ENCODE measurements around the gene RNPEP. TPM values are rescaled to one million over a fixed set of nuclear protein-coding genes. Genes with fewer than 3 reads are reported as not detected.

RNPEP gene
- total and polyA plus RNA-seq, 2 of the 13 experiments (the other 11 are each of a cell fraction or from before 2014, with no cell fraction given): 20.6 to 38.4 TPM

- no peak for TF ChIP-seq PRDM10 (CRISPR knock-in tag; IDR thresholded peaks at IDR 0.05; ENCODE audit: low read depth)
- TF ChIP-seq ARNTL (CRISPR knock-in tag; IDR thresholded peaks at IDR 0.05): 0 out of 2 replicates have a peak, but pooled peaks have one; percentile 18
- TF ChIP-seq, protein P1, sequence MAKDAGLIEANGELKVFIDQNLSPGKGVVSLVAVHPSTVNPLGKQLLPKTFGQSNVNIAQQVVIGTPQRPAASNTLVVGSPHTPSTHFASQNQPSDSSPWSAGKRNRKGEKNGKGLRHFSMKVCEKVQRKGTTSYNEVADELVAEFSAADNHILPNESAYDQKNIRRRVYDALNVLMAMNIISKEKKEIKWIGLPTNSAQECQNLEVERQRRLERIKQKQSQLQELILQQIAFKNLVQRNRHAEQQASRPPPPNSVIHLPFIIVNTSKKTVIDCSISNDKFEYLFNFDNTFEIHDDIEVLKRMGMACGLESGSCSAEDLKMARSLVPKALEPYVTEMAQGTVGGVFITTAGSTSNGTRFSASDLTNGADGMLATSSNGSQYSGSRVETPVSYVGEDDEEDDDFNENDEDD (CRISPR knock-in tag; IDR thresholded peaks at IDR 0.05; ENCODE audit: borderline replicate concordance): peak; percentile 10; the same call in 1 of the 2 replicates
- TF ChIP-seq ZSCAN9 (CRISPR knock-in tag; IDR thresholded peaks at IDR 0.05; ENCODE audit: borderline replicate concordance): no peak
- TF ChIP-seq, protein P2, sequence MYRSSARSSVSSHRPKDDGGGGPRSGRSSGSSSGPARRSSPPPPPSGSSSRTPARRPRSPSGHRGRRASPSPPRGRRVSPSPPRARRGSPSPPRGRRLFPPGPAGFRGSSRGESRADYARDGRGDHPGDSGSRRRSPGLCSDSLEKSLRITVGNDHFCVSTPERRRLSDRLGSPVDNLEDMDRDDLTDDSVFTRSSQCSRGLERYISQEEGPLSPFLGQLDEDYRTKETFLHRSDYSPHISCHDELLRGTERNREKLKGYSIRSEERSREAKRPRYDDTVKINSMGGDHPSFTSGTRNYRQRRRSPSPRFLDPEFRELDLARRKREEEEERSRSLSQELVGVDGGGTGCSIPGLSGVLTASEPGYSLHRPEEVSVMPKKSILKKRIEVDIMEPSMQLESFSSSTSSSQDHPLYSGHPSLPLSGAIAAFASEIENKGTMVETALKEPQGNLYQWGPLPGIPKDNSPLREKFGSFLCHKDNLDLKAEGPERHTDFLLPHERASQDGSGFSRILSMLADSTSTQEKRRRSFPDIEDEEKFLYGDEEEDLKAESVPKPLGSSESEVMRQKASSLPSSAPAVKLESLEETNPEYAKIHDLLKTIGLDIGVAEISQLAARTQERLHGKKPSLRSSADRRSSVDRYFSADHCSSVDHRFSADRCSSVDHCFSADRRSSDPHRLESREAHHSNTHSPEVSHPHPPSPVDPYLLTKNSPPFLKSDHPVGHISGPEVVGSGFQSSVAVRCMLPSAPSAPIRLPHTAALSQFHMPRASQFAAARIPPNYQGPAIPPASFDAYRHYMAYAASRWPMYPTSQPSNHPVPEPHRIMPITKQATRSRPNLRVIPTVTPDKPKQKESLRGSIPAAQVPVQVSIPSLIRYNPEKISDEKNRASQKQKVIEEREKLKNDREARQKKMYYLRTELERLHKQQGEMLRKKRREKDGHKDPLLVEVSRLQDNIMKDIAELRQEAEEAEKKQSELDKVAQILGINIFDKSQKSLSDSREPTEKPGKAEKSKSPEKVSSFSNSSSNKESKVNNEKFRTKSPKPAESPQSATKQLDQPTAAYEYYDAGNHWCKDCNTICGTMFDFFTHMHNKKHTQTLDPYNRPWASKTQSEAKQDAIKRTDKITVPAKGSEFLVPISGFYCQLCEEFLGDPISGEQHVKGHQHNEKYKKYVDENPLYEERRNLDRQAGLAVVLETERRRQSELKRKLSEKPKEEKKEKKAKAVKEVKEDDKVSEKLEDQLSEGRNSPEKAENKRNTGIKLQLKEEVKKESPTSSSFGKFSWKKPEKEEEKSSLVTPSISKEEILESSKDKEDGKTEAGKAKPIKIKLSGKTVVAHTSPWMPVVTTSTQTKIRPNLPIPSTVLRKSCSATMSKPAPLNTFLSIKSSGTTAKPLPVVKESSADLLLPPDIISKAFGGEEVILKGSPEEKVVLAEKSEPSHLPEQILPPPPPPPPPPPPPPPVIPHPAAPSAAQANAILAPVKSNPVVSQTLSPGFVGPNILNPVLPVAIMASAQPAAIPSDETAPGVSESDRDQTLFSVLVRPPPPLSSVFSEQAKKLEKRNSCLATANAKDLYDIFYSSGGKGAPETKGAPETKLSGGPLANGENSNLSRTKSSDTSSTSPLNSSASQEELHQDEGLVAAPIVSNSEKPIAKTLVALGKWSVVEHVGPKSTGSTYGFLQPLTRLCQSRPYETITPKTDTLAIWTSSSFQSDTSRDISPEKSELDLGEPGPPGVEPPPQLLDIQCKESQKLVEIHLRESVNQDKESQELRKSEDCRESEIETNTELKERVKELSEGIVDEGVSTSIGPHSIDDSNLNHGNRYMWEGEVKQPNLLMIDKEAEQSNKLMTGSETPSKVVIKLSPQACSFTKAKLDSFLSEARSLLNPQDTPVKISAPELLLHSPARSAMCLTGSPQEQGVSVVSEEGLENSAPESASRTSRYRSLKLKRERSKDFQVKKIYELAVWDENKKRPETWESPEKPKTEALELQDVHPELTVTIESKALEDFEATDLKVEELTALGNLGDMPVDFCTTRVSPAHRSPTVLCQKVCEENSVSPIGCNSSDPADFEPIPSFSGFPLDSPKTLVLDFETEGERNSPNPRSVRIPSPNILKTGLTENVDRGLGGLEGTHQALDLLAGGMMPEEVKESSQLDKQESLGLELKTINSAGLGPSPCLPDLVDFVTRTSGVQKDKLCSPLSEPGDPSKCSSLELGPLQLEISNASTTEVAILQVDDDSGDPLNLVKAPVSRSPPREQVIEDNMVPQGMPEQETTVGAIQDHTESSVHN (CRISPR knock-in tag; IDR thresholded peaks at IDR 0.05): no peak
- TF ChIP-seq ZNF333 (CRISPR knock-in tag; IDR thresholded peaks at IDR 0.05; ENCODE audit: borderline replicate concordance): peak; percentile 67; the same call in 1 of the 2 replicates
- 0 out of 2 replicates have a peak, but pooled peaks have one; percentile 19 for TF ChIP-seq ZNF160 (CRISPR knock-in tag; IDR thresholded peaks at IDR 0.05)
- peak; percentile 78; the same call in 1 of the 2 replicates for TF ChIP-seq KAT7 (CRISPR knock-in tag; IDR thresholded peaks at IDR 0.05; ENCODE audit: borderline replicate concordance)
- peak; percentile 77; the same call in 1 of the 2 replicates for TF ChIP-seq ZBTB42 (CRISPR knock-in tag; IDR thresholded peaks at IDR 0.05)
- TF ChIP-seq PHF20 (CRISPR knock-in tag; IDR thresholded peaks at IDR 0.05): peak; percentile 37; the same call in 1 of the 2 replicates
- no peak for TF ChIP-seq HDAC2 (CRISPR knock-in tag; IDR thresholded peaks at IDR 0.05)
- TF ChIP-seq ONECUT2 (CRISPR knock-in tag; IDR thresholded peaks at IDR 0.05): no peak
Measured at GRCh38 chr1:201982623-201983379, at the start of gene RNPEP (continued).

Measured in HepG2 (cell line).